ENCODE data around the gene C6orf62.

Gene C6orf62

GRCh38 chr6:24723270-24723669, 4.3 kb upstream of the C6orf62 start:
- no peak overlapping the region for H2AK5ac ChIP-seq (ENCODE audit: low read depth, low read length)
- H3K79me1 ChIP-seq (ENCODE audit: low read depth, low read length): no peaks in the 10 kb centered on the region
- no peak overlapping the region for H3K4ac ChIP-seq (ENCODE audit: low read length)
- H3K9me3 ChIP-seq (replicated peaks in 1 of 2; ENCODE audit: control insufficient read depth in 2 of 2, insufficient read depth in 1 of 2, low read depth in 1 of 2, low read length in 2 of 2): no peaks in the 10 kb centered on the region
- no peak overlapping the region for H2BK15ac ChIP-seq (ENCODE audit: low read length)
- H3K4me1 ChIP-seq (ENCODE audit: control insufficient read depth in 2 of 2, insufficient read depth in 1 of 2, low read depth in 1 of 2, low read length in 2 of 2): no peaks in the 10 kb centered on the region
- no peak for DNase-seq (ENCODE audit: low spot score)
- peaks cover 0 to 12% of the 10 kb centered on the region in 2 donors for H3K36me3 ChIP-seq (replicated peaks in 1 of 2; ENCODE audit: control insufficient read depth in 2 of 2, insufficient read depth in 2 of 2, low read length in 2 of 2)
- H2BK120ac ChIP-seq (ENCODE audit: low read depth, low read length): no peak overlapping the region
- no peak overlapping the region for H4K8ac ChIP-seq (ENCODE audit: low read depth, low read length)
- H4K91ac ChIP-seq (ENCODE audit: low read depth, low read length, poor library complexity): no peak overlapping the region
- no peak overlapping the region for H3K4me2 ChIP-seq (ENCODE audit: insufficient read depth, low read length, poor library complexity, severe bottlenecking)
- H2AFZ ChIP-seq (ENCODE audit: low read length): no peak overlapping the region
- H3K18ac ChIP-seq (ENCODE audit: low read length): no peak overlapping the region
- no peak overlapping the region for H3K14ac ChIP-seq (ENCODE audit: low read length)
- H3K27me3 ChIP-seq (ENCODE audit: control insufficient read depth in 3 of 3, insufficient read depth in 3 of 3, low read depth in 1 of 3, low read length in 3 of 3): no peaks in the 10 kb centered on the region
- no peak overlapping the region for H2BK12ac ChIP-seq (ENCODE audit: low read length)
- no peak overlapping the region for H3K9ac ChIP-seq (ENCODE audit: low read depth, low read length, poor library complexity)
- no CpG with 5 or more reads among the region's 3 CpGs for WGBS, 2 donors (ENCODE audit: extremely low coverage in 2 of 2, insufficient read length in 2 of 2, insufficient replicate concordance in 1 of 2)
- H3K27ac ChIP-seq (replicated peaks; ENCODE audit: low read length): no peak overlapping the region
- no peak overlapping the region for H2BK5ac ChIP-seq (ENCODE audit: low read length)
- H3K4me3 ChIP-seq (ENCODE audit: low read length in 2 of 2): no peak overlapping the region
- H3K23ac ChIP-seq (ENCODE audit: low read depth, low read length, poor library complexity): no peak overlapping the region

- Histone ChIP-seq H3K4me1 (ENCODE audit: control insufficient read depth in 2 of 2, insufficient read depth in 1 of 2, low read depth in 1 of 2, low read length in 2 of 2) (peaks cover 0 to 1% of the 10 kb centered on the region in 2 donors), H4K91ac (ENCODE audit: low read depth, low read length, poor library complexity) (no peak overlapping the region), H2AK5ac (ENCODE audit: low read depth, low read length) (no peak overlapping the region), H3K4me3 (ENCODE audit: low read length in 2 of 2) (peak overlapping the region; percentile 79 to 86), H2BK120ac (ENCODE audit: low read depth, low read length) (no peak overlapping the region), H3K14ac (ENCODE audit: low read length) (no peak overlapping the region), H3K9me3 (replicated peaks in 1 of 2; ENCODE audit: control insufficient read depth in 2 of 2, insufficient read depth in 1 of 2, low read depth in 1 of 2, low read length in 2 of 2) (no peaks in the 10 kb centered on the region), H3K27me3 (ENCODE audit: control insufficient read depth in 3 of 3, insufficient read depth in 3 of 3, low read depth in 1 of 3, low read length in 3 of 3) (no peaks in the 10 kb centered on the region), H3K27ac (replicated peaks; ENCODE audit: low read length) (peak overlapping the region; percentile 65), H3K79me1 (ENCODE audit: low read depth, low read length) (no peaks in the 10 kb centered on the region), H2BK15ac (ENCODE audit: low read length) (no peak overlapping the region), H2BK5ac (ENCODE audit: low read length) (no peak overlapping the region), H3K18ac (ENCODE audit: low read length) (peak overlapping the region; percentile 20), H3K36me3 (replicated peaks in 1 of 2; ENCODE audit: control insufficient read depth in 2 of 2, insufficient read depth in 2 of 2, low read length in 2 of 2) (peaks cover 0 to 28% of the 10 kb centered on the region in 2 donors), H3K4ac (ENCODE audit: low read length) (no peak overlapping the region), H2BK12ac (ENCODE audit: low read length) (no peak overlapping the region), H3K23ac (ENCODE audit: low read depth, low read length, poor library complexity) (peak overlapping the region; percentile 45), H4K8ac (ENCODE audit: low read depth, low read length) (no peak overlapping the region), H2AFZ (ENCODE audit: low read length) (peak overlapping the region; percentile 89), H3K4me2 (ENCODE audit: insufficient read depth, low read length, poor library complexity, severe bottlenecking) (peak overlapping the region; percentile 63), H3K9ac (ENCODE audit: low read depth, low read length, poor library complexity) (peak overlapping the region; percentile 85)
- DNase-seq (ENCODE audit: low spot score): no peak
- no CpG with 5 or more reads among the region's 26 CpGs for WGBS, 2 donors (ENCODE audit: extremely low coverage in 2 of 2, insufficient read length in 2 of 2, insufficient replicate concordance in 1 of 2)
These were observed 2.7 kb upstream of the C6orf62 start for GRCh38 chr6:24721461-24722215.

- Histone ChIP-seq H4K91ac (ENCODE audit: low read depth, low read length, poor library complexity) (no peak overlapping the region), H3K27ac (replicated peaks; ENCODE audit: low read length) (peak overlapping the region; percentile 95), H3K4me2 (ENCODE audit: insufficient read depth, low read length, poor library complexity, severe bottlenecking) (peak overlapping the region; percentile 63), H4K8ac (ENCODE audit: low read depth, low read length) (no peak overlapping the region), H3K27me3 (ENCODE audit: control insufficient read depth in 3 of 3, insufficient read depth in 3 of 3, low read depth in 1 of 3, low read length in 3 of 3) (no peaks in the 10 kb centered on the region), H3K4me1 (ENCODE audit: control insufficient read depth in 2 of 2, insufficient read depth in 1 of 2, low read depth in 1 of 2, low read length in 2 of 2) (peaks cover 0 to 1% of the 10 kb centered on the region in 2 donors), H2AK5ac (ENCODE audit: low read depth, low read length) (peak overlapping the region; percentile 97), H2BK120ac (ENCODE audit: low read depth, low read length) (no peak overlapping the region), H3K4me3 (ENCODE audit: low read length in 2 of 2) (peak overlapping the region; percentile 79 to 98), H2AFZ (ENCODE audit: low read length) (peak overlapping the region; percentile 89), H3K79me1 (ENCODE audit: low read depth, low read length) (no peaks in the 10 kb centered on the region), H3K36me3 (replicated peaks in 1 of 2; ENCODE audit: control insufficient read depth in 2 of 2, insufficient read depth in 2 of 2, low read length in 2 of 2) (peaks cover 0 to 36% of the 10 kb centered on the region in 2 donors), H3K9me3 (replicated peaks in 1 of 2; ENCODE audit: control insufficient read depth in 2 of 2, insufficient read depth in 1 of 2, low read depth in 1 of 2, low read length in 2 of 2) (no peaks in the 10 kb centered on the region), H2BK12ac (ENCODE audit: low read length) (no peak overlapping the region), H3K4ac (ENCODE audit: low read length) (no peak overlapping the region), H2BK5ac (ENCODE audit: low read length) (peak overlapping the region; percentile 93), H3K23ac (ENCODE audit: low read depth, low read length, poor library complexity) (peak overlapping the region; percentile 71), H3K14ac (ENCODE audit: low read length) (peak overlapping the region; percentile 92), H3K9ac (ENCODE audit: low read depth, low read length, poor library complexity) (peak overlapping the region; percentile 99), H3K18ac (ENCODE audit: low read length) (peak overlapping the region; percentile 94), H2BK15ac (ENCODE audit: low read length) (no peak overlapping the region)
- peak; percentile 100 for DNase-seq (ENCODE audit: low spot score)
- WGBS, 2 donors (ENCODE audit: extremely low coverage in 2 of 2, insufficient read length in 2 of 2, insufficient replicate concordance in 1 of 2): no CpG with 5 or more reads among the region's 60 CpGs
These were observed 1.9 kb upstream of the C6orf62 start for GRCh38 chr6:24720604-24721460.

GRCh38 chr6:24720131-24720603, 1.2 kb upstream of the C6orf62 start:
- Histone ChIP-seq H4K91ac (ENCODE audit: low read depth, low read length, poor library complexity) (no peak overlapping the region), H3K23ac (ENCODE audit: low read depth, low read length, poor library complexity) (peak overlapping the region; percentile 85), H3K18ac (ENCODE audit: low read length) (peak overlapping the region; percentile 94), H2BK12ac (ENCODE audit: low read length) (no peak overlapping the region), H3K27me3 (ENCODE audit: control insufficient read depth in 3 of 3, insufficient read depth in 3 of 3, low read depth in 1 of 3, low read length in 3 of 3) (no peaks in the 10 kb centered on the region), H2BK120ac (ENCODE audit: low read depth, low read length) (no peak overlapping the region), H2AFZ (ENCODE audit: low read length) (peak overlapping the region; percentile 83), H4K8ac (ENCODE audit: low read depth, low read length) (no peak overlapping the region), H3K4ac (ENCODE audit: low read length) (peak overlapping the region; percentile 66), H3K4me1 (ENCODE audit: control insufficient read depth in 2 of 2, insufficient read depth in 1 of 2, low read depth in 1 of 2, low read length in 2 of 2) (peaks cover 0 to 1% of the 10 kb centered on the region in 2 donors), H3K14ac (ENCODE audit: low read length) (peak overlapping the region; percentile 71), H2AK5ac (ENCODE audit: low read depth, low read length) (peak overlapping the region; percentile 97), H3K9me3 (replicated peaks in 1 of 2; ENCODE audit: control insufficient read depth in 2 of 2, insufficient read depth in 1 of 2, low read depth in 1 of 2, low read length in 2 of 2) (no peaks in the 10 kb centered on the region), H3K79me1 (ENCODE audit: low read depth, low read length) (no peaks in the 10 kb centered on the region), H3K4me3 (ENCODE audit: low read length in 2 of 2) (peak overlapping the region; percentile 79 to 98), H3K4me2 (ENCODE audit: insufficient read depth, low read length, poor library complexity, severe bottlenecking) (peak overlapping the region; percentile 54), H3K9ac (ENCODE audit: low read depth, low read length, poor library complexity) (peak overlapping the region; percentile 99), H3K36me3 (replicated peaks in 1 of 2; ENCODE audit: control insufficient read depth in 2 of 2, insufficient read depth in 2 of 2, low read length in 2 of 2) (peaks cover 0 to 43% of the 10 kb centered on the region in 2 donors), H2BK15ac (ENCODE audit: low read length) (no peak overlapping the region), H2BK5ac (ENCODE audit: low read length) (peak overlapping the region; percentile 93), H3K27ac (replicated peaks; ENCODE audit: low read length) (peak overlapping the region; percentile 95)
- DNase-seq (ENCODE audit: low spot score): peak; percentile 32
- WGBS, 2 donors (ENCODE audit: extremely low coverage in 2 of 2, insufficient read length in 2 of 2, insufficient replicate concordance in 1 of 2): no CpG with 5 or more reads among the region's 39 CpGs
